SK-N-SH treated with all-trans-retinoic acid at 6 μM for 48 hours (cell line): ENCODE measurements around the gene CACTIN.
A peak's percentile ranks its signal among the peaks of the same experiment; 100 is the strongest.
"Not testable (repeated sequence)": the region's sequence is repeated elsewhere in the genome, so short reads cannot be mapped to it uniquely, and the experiment has no call there.

Experiments used
- ATAC-seq: fragments of 200-7000 bp; cut with Tn5 transposase; 3 replicates; pipeline ENCODE4 v1.9.1; 2020; ENCODE audit warnings: mild to moderate bottlenecking, moderate library complexity
- ARNTL ChIP-seq: fragments of 450-650 bp; formaldehyde crosslinking; IDR thresholded peaks from 2 replicates; pipeline ENCODE4 v1.5.0; 2020; ENCODE audit warnings: low read depth, mild to moderate bottlenecking, moderate library complexity, borderline replicate concordance
- BACH2 ChIP-seq: fragments of 250-450 bp; sonication (Bioruptor Pico); IDR thresholded peaks from 2 replicates; pipeline ENCODE4 v1.9.0; 2021; ENCODE audit warnings: mild to moderate bottlenecking, borderline replicate concordance
- CSDC2 ChIP-seq: fragments of 250-450 bp; sonication (Bioruptor Pico); IDR thresholded peaks from 2 replicates; pipeline ENCODE4 v1.5.0; 2020; ENCODE audit warnings: mild to moderate bottlenecking, moderate library complexity
- ESRRG ChIP-seq: fragments of 250-450 bp; sonication (Bioruptor Pico); IDR thresholded peaks from 2 replicates; pipeline ENCODE4 v1.6.1; 2021; ENCODE audit warnings: mild to moderate bottlenecking
- GLIS3 ChIP-seq: fragments of 250-450 bp; sonication (Bioruptor Pico); IDR thresholded peaks from 2 replicates; pipeline ENCODE4 v1.5.0; 2020; ENCODE audit warnings: mild to moderate bottlenecking, moderate library complexity
- ISL1 ChIP-seq: fragments of 250-450 bp; sonication (Bioruptor Pico); IDR thresholded peaks from 2 replicates; pipeline ENCODE4 v2.1.2; 2022; ENCODE audit warnings: mild to moderate bottlenecking, moderate library complexity
- OSR1 ChIP-seq: fragments of 250-450 bp; sonication (Bioruptor Pico); IDR thresholded peaks from 2 replicates; pipeline ENCODE4 v1.8.0; 2022; ENCODE audit warnings: moderate library complexity, mild to moderate bottlenecking, inconsistent platforms
- PATZ1 ChIP-seq: fragments of 250-450 bp; sonication (Bioruptor Pico); IDR thresholded peaks from 2 replicates; pipeline ENCODE4 v1.8.0; 2020; ENCODE audit warnings: mild to moderate bottlenecking, moderate library complexity, borderline replicate concordance
- PPARA ChIP-seq: fragments of 250-450 bp; sonication (Bioruptor Pico); IDR thresholded peaks from 2 replicates; pipeline ENCODE4 v1.5.0; 2020; ENCODE audit warnings: mild to moderate bottlenecking, borderline replicate concordance
- RARB ChIP-seq: fragments of 250-450 bp; sonication (Bioruptor Pico); IDR thresholded peaks from 2 replicates; pipeline ENCODE4 v1.8.0; 2021; ENCODE audit warnings: mild to moderate bottlenecking, moderate library complexity
- SNAI2 ChIP-seq: fragments of 250-450 bp; sonication (Bioruptor Pico); IDR thresholded peaks from 2 replicates; pipeline ENCODE4 v1.5.0; 2020; ENCODE audit warnings: mild to moderate bottlenecking, moderate library complexity
- TOX ChIP-seq: fragments of 250-450 bp; sonication (Bioruptor Pico); IDR thresholded peaks from 2 replicates; pipeline ENCODE4 v1.8.0; 2021; ENCODE audit warnings: mild to moderate bottlenecking, moderate library complexity, borderline replicate concordance
- ZC3H10 ChIP-seq: fragments of 250-450 bp; sonication (Bioruptor Pico); IDR thresholded peaks from 2 replicates; pipeline ENCODE4 v1.5.1; 2021; ENCODE audit warnings: mild to moderate bottlenecking, moderate library complexity
- ZFP3 ChIP-seq: fragments of 250-450 bp; sonication (Bioruptor Pico); IDR thresholded peaks from 2 replicates; pipeline ENCODE4 v1.5.0; 2020; ENCODE audit warnings: mild to moderate bottlenecking, moderate library complexity
- ZFP30 ChIP-seq: fragments of 450-650 bp; formaldehyde crosslinking; IDR thresholded peaks from 2 replicates; pipeline ENCODE4 v1.5.0; 2022; ENCODE audit warnings: mild to moderate bottlenecking, moderate library complexity
- ZNF565 ChIP-seq: fragments of 450-650 bp; formaldehyde crosslinking; conservative IDR thresholded peaks from 2 replicates; pipeline ENCODE4 v1.5.0; 2020; ENCODE audit warnings: low read depth, mild to moderate bottlenecking, moderate library complexity
- ZNF70 ChIP-seq: fragments of 450-650 bp; formaldehyde crosslinking; IDR thresholded peaks from 2 replicates; pipeline ENCODE4 v1.5.0; 2020; ENCODE audit warnings: mild to moderate bottlenecking, moderate library complexity
- ZNF8 ChIP-seq: fragments of 450-650 bp; formaldehyde crosslinking; IDR thresholded peaks from 2 replicates; pipeline ENCODE4 v1.5.0; 2020; ENCODE audit warnings: mild to moderate bottlenecking, moderate library complexity
- TF ChIP-seq, protein P1 (sequence below): fragments of 250-450 bp; sonication (Bioruptor Pico); IDR thresholded peaks from 2 replicates; pipeline ENCODE4 v1.5.1; 2021; ENCODE audit warnings: mild to moderate bottlenecking, moderate library complexity
- TF ChIP-seq, protein P2 (sequence below): fragments of 250-450 bp; sonication (Bioruptor Pico); IDR thresholded peaks from 2 replicates; pipeline ENCODE4 v1.5.1; 2020; ENCODE audit warnings: low read depth, mild to moderate bottlenecking, moderate library complexity

CACTIN gene

GRCh38 chr19:3632098-3632497 is 5.5 kb upstream of the CACTIN start:
- no peak for ATAC-seq
- TF ChIP-seq PPARA (CRISPR knock-in tag) (no peak), BACH2 (CRISPR knock-in tag) (no peak), GLIS3 (CRISPR knock-in tag) (no peak), ZNF565 (CRISPR knock-in tag) (no peak), RARB (CRISPR knock-in tag) (no peak), SNAI2 (CRISPR knock-in tag) (no peak), ARNTL (CRISPR knock-in tag) (no peak), TOX (CRISPR knock-in tag) (no peak), ZC3H10 (CRISPR knock-in tag) (no peak), ZNF8 (CRISPR knock-in tag) (no peak), ZFP30 (CRISPR knock-in tag) (no peak), ISL1 (CRISPR knock-in tag) (no peak), PATZ1 (CRISPR knock-in tag) (no peak), ZNF70 (CRISPR knock-in tag) (no peak), ESRRG (CRISPR knock-in tag) (no peak), OSR1 (CRISPR knock-in tag) (no peak), CSDC2 (no peak)
- TF ChIP-seq, protein P1, sequence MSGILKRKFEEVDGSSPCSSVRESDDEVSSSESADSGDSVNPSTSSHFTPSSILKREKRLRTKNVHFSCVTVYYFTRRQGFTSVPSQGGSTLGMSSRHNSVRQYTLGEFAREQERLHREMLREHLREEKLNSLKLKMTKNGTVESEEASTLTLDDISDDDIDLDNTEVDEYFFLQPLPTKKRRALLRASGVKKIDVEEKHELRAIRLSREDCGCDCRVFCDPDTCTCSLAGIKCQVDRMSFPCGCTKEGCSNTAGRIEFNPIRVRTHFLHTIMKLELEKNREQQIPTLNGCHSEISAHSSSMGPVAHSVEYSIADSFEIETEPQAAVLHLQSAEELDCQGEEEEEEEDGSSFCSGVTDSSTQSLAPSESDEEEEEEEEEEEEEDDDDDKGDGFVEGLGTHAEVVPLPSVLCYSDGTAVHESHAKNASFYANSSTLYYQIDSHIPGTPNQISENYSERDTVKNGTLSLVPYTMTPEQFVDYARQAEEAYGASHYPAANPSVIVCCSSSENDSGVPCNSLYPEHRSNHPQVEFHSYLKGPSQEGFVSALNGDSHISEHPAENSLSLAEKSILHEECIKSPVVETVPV (CRISPR knock-in tag), result no peak

- ATAC-seq, result no peak
- TF ChIP-seq ISL1 (CRISPR knock-in tag) (no peak), ZFP3 (CRISPR knock-in tag) (no peak), SNAI2 (CRISPR knock-in tag) (no peak), ZNF565 (CRISPR knock-in tag) (no peak)
- TF ChIP-seq, protein P2, sequence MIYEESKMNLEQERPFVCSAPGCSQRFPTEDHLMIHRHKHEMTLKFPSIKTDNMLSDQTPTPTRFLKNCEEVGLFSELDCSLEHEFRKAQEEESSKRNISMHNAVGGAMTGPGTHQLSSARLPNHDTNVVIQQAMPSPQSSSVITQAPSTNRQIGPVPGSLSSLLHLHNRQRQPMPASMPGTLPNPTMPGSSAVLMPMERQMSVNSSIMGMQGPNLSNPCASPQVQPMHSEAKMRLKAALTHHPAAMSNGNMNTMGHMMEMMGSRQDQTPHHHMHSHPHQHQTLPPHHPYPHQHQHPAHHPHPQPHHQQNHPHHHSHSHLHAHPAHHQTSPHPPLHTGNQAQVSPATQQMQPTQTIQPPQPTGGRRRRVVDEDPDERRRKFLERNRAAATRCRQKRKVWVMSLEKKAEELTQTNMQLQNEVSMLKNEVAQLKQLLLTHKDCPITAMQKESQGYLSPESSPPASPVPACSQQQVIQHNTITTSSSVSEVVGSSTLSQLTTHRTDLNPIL, result no peak
Observed at GRCh38 chr19:3631053-3631861, 4.7 kb upstream of the CACTIN start.

GRCh38 chr19:3628766-3629165 is 2.2 kb upstream of the CACTIN start:
- not testable (repeated sequence) for ATAC-seq

DNA sequence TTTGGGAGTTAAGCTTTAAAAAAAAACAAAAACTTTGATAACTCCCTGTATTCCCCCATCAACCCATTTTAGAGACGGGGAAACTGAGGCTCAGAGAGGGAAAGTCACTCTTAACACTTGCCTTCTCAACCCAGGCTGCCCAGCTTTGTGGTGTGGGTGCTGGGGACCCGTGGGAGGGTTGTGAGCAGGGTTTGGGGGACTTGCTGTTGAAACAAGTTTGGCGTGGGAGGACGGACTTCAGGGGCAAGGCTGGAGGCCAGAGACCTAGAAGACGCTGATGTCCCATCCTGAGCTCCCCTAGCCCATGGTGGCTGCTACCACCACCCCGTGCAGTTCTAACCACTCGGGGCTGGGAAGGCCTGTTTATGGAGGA is 747 bp upstream of the CACTIN start:
- TF ChIP-seq, protein P2, result 0 out of 2 replicates have a peak, but pooled peaks have one; percentile 14
- TF ChIP-seq ZFP3 (CRISPR knock-in tag), result no peak; the same call in 1 of the 2 replicates
- no peak for ATAC-seq

DNA sequence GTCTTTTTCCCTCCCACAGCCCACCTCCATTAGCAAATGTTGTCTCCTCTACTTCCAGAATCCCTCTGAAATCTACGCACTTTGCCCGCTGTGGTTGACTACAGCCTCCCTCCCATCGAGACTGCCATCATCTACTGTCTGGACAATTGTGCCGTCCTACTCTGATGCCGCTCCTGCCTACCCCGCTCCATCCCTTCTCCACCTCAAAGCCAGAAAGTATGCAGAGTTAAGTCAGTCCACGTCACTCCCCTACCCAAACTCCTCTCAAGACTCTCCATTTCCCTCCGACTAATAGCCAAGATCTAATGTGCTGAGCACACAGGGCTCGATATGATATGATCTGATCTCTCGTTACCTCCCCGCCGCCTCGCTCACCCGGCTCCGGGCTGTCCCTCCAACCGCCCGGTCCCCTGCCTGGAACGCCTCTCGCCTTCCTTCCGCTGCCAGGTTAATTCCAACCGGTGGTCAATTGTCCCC is 556 bp downstream of the CACTIN start:
- TF ChIP-seq RARB (CRISPR knock-in tag), result no peak
- TF ChIP-seq, protein P1 (CRISPR knock-in tag), result no peak
- no peak for TF ChIP-seq CSDC2
- ATAC-seq, result peak; percentile 22
